Upper lobe of left lung (tissue), 6 donors: ENCODE data around the gene CMIP. TPM values are rescaled to one million over a fixed set of nuclear protein-coding genes. Genes with fewer than 3 reads are reported as not detected.
A peak's percentile ranks its signal among the peaks of the same experiment; 100 is the strongest.

Source experiments
- ATAC-seq, 2 donors: fragments of 200-7000 bp; cut with Tn5 transposase; one replicate each; pipeline ENCODE4 v1.9.1; 2022; ENCODE audit warnings: mild to moderate bottlenecking in 2 of 2, moderate library complexity in 2 of 2; ENCODE audit not compliant: low FRiP score in 2 of 2
- DNase-seq, 2 donors: peaks; one replicate each; pipeline ENCODE4 v3.0.0-alpha.2; 2019 to 2020
- H3K27ac ChIP-seq, 4 donors: fragments of 200-600 bp; sonication (generic); one replicate each; pipeline ENCODE4 v1.5.1; 2016 to 2019
- H3K27me3 ChIP-seq, 4 donors: fragments of 200-600 bp; sonication (generic); one replicate each; pipeline ENCODE4 v1.5.1; 2017 to 2019
- H3K36me3 ChIP-seq, 4 donors: fragments of 200-600 bp; sonication (generic); one replicate each; pipeline ENCODE4 v1.5.1; 2016 to 2019
- H3K4me1 ChIP-seq, 4 donors: fragments of 200-600 bp; sonication (generic); one replicate each; pipeline ENCODE4 v1.5.1; 2018 to 2019
- H3K4me3 ChIP-seq, 4 donors: fragments of 200-600 bp; sonication (generic); one replicate each; pipeline ENCODE4 v1.5.1; 2017 to 2019; ENCODE audit warnings: mild to moderate bottlenecking in 2 of 4, moderate library complexity in 1 of 4
- H3K9me3 ChIP-seq, 4 donors: fragments of 200-600 bp; sonication (generic); one replicate each; pipeline ENCODE4 v1.5.1; 2018 to 2019
- CTCF ChIP-seq, 6 experiments: fragments of 450-650 bp in 4 of 6; fragments of 200-600 bp in 2 of 6; sonication (generic) in 2 of 6; IDR thresholded peaks; one replicate each; pipeline ENCODE4 v1.5.1; 2016 to 2019; ENCODE audit warnings: antibody characterized with exemption in 6 of 6
- EP300 ChIP-seq, 4 donors: sonication (generic); formaldehyde crosslinking; IDR thresholded peaks; one replicate each; pipeline ENCODE4 v1.5.1; 2017; ENCODE audit warnings: antibody characterized with exemption in 4 of 4, control low read depth in 2 of 4
- POLR2A ChIP-seq, 4 donors: fragments of 450-650 bp; IDR thresholded peaks; one replicate each; pipeline ENCODE4 v1.5.1; 2016 to 2017; ENCODE audit warnings: antibody characterized with exemption in 4 of 4, mild to moderate bottlenecking in 2 of 4
- POLR2AphosphoS5 ChIP-seq, 2 donors: sonication (generic); formaldehyde crosslinking; IDR thresholded peaks; one replicate each; pipeline ENCODE4 v1.5.1; 2017; ENCODE audit warnings: antibody characterized with exemption in 2 of 2
- WGBS, 2 donors: methylation state at CpG; one replicate each; pipeline ENCODE4 v1.1.5; 2017 to 2018; 5-methylcytosine and 5-hydroxymethylcytosine counted together
- total RNA-seq, 6 donors: library from RNA; depleted of rRNA in 4 of 6; stranded (reverse); fragments of >200 nt in 4 of 6; gene quantifications; one replicate each; pipeline versions ENCODE4 v1.1.0 to v1.2.1, GENCODE V29; 2016 to 2021
- donor health status: DM: no; HTN: no; CAD: no; lungs with moderate emphysema.
- donor health status: DM: no; HTN: yes; CAD: no; lungs with severe emphysema.

Gene CMIP
- total RNA-seq, 6 donors from 2014 or later: 48.3 to 109 (median 67.6) TPM

GRCh38 chr16:81732699-81733098 is 288.1 kb downstream of the CMIP start:
- Histone ChIP-seq H3K4me1 (peaks cover 10 to 17% (median 11%) of the 10 kb centered on the region in 4 donors), H3K36me3 (no peaks in the 10 kb centered on the region), H3K27ac (no peak overlapping the region), H3K9me3 (no peaks in the 10 kb centered on the region), H3K4me3 (no peak overlapping the region), H3K27me3 (no peaks in the 10 kb centered on the region)
- no peak for TF ChIP-seq EP300 (IDR thresholded peaks at IDR 0.05)
- TF ChIP-seq CTCF (IDR thresholded peaks at IDR 0.05): no peak
- ATAC-seq (no peak), DNase-seq (no peak)
- WGBS, 2 donors: 92 to 100% methylated on average over 1 of the region's 1 CpG

DNA sequence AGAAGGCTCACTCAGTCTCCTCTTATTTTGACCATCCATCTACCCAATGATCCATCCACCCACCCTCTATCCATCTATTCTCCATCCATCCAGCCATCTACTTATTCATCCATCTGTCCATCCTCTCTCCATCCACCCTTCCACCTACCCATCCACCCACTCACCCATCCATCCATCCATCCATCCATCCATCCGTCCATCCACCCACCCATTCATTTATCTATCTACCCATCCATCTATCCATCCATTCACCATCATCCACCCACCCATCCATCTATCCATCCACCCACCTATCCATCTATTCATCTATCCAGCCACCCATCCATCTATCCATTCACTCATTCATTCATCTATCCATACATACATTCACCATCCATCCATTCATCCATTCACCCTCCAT is 288.7 kb downstream of the CMIP start:
- Histone ChIP-seq H3K9me3 (no peaks in the 10 kb centered on the region), H3K4me3 (no peak overlapping the region), H3K36me3 (no peaks in the 10 kb centered on the region), H3K27me3 (no peaks in the 10 kb centered on the region), H3K4me1 (peaks cover 14 to 23% (median 17%) of the 10 kb centered on the region in 4 donors), H3K27ac (no peak overlapping the region)
- ATAC-seq (no peak), DNase-seq (no peak)
- no peak for TF ChIP-seq POLR2A (IDR thresholded peaks at IDR 0.05)
- no peak for TF ChIP-seq POLR2AphosphoS5 (IDR thresholded peaks at IDR 0.05)
- 84 to 87% methylated on average over 1 of the region's 1 CpG for WGBS, 2 donors

DNA sequence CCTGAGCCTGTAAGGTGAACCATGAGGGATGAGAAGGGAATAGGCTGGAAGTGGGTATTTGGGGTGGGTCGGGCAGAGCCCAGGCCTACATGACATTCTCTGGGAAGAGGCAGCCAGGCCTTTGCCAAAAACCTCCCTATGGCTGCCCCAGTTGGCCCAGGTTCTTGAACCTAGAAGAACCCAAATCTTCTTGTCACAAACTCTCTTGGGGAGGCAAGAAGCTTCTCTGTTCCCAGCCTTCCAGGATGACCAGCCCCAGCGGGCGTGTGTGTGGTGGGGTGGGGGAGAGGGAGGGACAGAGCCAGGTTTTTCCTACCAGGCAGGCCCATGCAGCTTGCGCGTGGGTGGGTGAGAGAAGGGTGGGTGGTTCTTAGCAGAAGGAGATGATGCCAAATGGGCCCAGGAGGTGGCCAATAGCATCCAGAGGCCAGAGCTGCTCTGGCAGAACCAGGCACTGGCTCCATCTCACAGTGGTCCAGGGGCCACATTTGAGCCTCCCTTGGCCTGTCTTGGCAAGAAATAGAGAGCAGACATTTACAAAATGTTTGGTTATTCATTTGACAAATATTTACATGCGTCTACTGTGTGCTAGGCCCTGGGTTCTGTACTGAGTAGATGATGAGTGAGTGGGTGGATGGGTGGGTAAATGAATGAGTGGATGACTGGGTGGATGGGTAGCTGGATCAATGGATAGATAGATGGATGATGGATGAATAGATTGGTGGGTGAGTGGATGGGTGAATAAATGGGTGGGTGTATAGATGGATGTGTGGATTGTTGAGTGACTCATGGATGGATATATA is 290.2 kb downstream of the CMIP start:
- ATAC-seq (no peak), DNase-seq (no peak)
- Histone ChIP-seq H3K27ac (no peak overlapping the region), H3K9me3 (no peaks in the 10 kb centered on the region), H3K4me1 (peaks cover 17 to 25% (median 22%) of the 10 kb centered on the region in 4 donors), H3K27me3 (no peaks in the 10 kb centered on the region), H3K36me3 (no peaks in the 10 kb centered on the region), H3K4me3 (no peak overlapping the region)
- 91 to 93% methylated on average over 6 of the region's 6 CpGs for WGBS, 2 donors
- TF ChIP-seq EP300 (IDR thresholded peaks at IDR 0.05): no peak
- TF ChIP-seq CTCF (IDR thresholded peaks at IDR 0.05): no peak
- no peak for TF ChIP-seq POLR2AphosphoS5 (IDR thresholded peaks at IDR 0.05)
- TF ChIP-seq POLR2A (IDR thresholded peaks at IDR 0.05): no peak

DNA sequence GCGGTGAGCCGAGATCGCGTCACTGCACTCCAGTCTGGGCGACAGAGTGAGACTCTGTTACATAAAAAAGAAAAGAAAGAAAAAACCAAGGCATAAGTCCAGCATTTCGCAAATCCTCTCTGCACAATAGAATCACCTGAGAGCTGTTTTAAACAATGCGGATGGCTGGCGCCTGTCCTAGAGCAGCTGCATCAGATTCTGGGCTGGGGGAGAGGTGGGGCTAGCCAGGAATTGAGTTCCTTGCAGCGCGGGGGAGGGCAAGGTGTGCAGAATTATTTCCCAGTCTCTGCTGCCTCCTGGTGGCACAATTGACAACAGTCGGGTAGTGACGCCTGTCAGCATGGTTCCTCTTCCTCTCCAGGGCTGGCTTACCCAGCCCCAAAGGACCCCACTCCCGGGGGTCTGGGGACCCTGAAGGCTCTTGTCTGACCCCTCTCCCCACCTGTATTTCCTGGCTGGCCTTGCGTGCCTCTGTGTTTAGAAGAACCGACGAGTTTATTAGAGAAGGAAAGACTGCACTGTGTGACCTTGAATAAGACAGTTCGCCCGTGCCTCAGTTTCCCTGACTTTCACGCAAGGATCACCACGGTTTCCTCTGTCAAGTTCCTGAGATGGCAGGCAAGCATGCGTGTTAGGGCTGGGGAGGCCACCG is 293.4 kb downstream of the CMIP start:
- peak in 1 of 2 donors; percentile 90 for DNase-seq
- peak overlapping the region in 3 of 4 donors; percentile 28 to 80 (median 61) for H3K27ac ChIP-seq

More for the DNA sequence above, 293.4 kb downstream of the CMIP start:
- TF ChIP-seq CTCF (IDR thresholded peaks at IDR 0.05): peak; percentile 66 to 94 (median 90)
- no peak for TF ChIP-seq EP300 (IDR thresholded peaks at IDR 0.05)
- peak in 1 of 2 donors; percentile 5 for TF ChIP-seq POLR2AphosphoS5 (IDR thresholded peaks at IDR 0.05)
- TF ChIP-seq POLR2A (IDR thresholded peaks at IDR 0.05): no peak
- ATAC-seq: peak; percentile 87 to 92
- H3K36me3 ChIP-seq: no peaks in the 10 kb centered on the region
- H3K9me3 ChIP-seq: no peaks in the 10 kb centered on the region
- H3K4me3 ChIP-seq: peak overlapping the region in 2 of 4 donors; percentile 28 to 34
- WGBS, 2 donors: 7 to 14% methylated on average over 17 to 20 of the region's 22 CpGs
- H3K27me3 ChIP-seq: no peaks in the 10 kb centered on the region
- H3K4me1 ChIP-seq: peaks cover 6 to 15% (median 11%) of the 10 kb centered on the region in 4 donors
